Measurements from ENCODE around the gene DUSP5. TPM values are rescaled to one million over a fixed set of nuclear protein-coding genes. Genes with fewer than 3 reads are reported as not detected.
"Not testable (repeated sequence)": the region's sequence is repeated elsewhere in the genome, so short reads cannot be mapped to it uniquely, and the experiment has no call there.

DUSP5 gene
- total RNA-seq, 4 donors from 2014 or later = 10.4 to 112 (median 17.5) TPM

GRCh38 chr10:110461530-110461929 is 36.2 kb upstream of the DUSP5 start:
- Histone ChIP-seq H3K4me3 (no peak overlapping the region), H3K4me1 (no peaks in the 10 kb centered on the region), H3K36me3 (no peaks in the 10 kb centered on the region), H3K27me3 (no peaks in the 10 kb centered on the region), H3K27ac (no peak overlapping the region), H3K9me3 (no peaks in the 10 kb centered on the region)
- intact Hi-C loops (cut with DNase I; ENCODE audit: low total_unique reads) = no loop called here
- no peak for DNase-seq
- no peak for TF ChIP-seq POLR2A (IDR thresholded peaks at IDR 0.05)
- TF ChIP-seq CTCF (IDR thresholded peaks at IDR 0.05) = no peak

GRCh38 chr10:110462166-110463095 is 35.3 kb upstream of the DUSP5 start:
- TF ChIP-seq POLR2A (IDR thresholded peaks at IDR 0.05) (no peak), CTCF (IDR thresholded peaks at IDR 0.05) (no peak)
- no peaks in the 10 kb centered on the region for H3K4me1 ChIP-seq
- H3K4me3 ChIP-seq = no peak overlapping the region
- H3K27me3 ChIP-seq = no peaks in the 10 kb centered on the region
- H3K36me3 ChIP-seq = no peaks in the 10 kb centered on the region
- H3K9me3 ChIP-seq = no peaks in the 10 kb centered on the region
- DNase-seq = no peak
- no peak overlapping the region for H3K27ac ChIP-seq
- intact Hi-C loops (cut with DNase I; ENCODE audit: low total_unique reads) = no loop called here

- H3K9me3 ChIP-seq; intact Hi-C loops (cut with DNase I; ENCODE audit: low total_unique reads); H3K4me1 ChIP-seq; H3K36me3 ChIP-seq; H3K27ac ChIP-seq; DNase-seq; H3K4me3 ChIP-seq; H3K27me3 ChIP-seq: not testable (repeated sequence)
Observed at GRCh38 chr10:110468258-110468657, 29.4 kb upstream of the DUSP5 start.

GRCh38 chr10:110470541-110470940 is 27.2 kb upstream of the DUSP5 start:
- H3K4me3 ChIP-seq; intact Hi-C loops (cut with DNase I; ENCODE audit: low total_unique reads); H3K36me3 ChIP-seq; H3K27ac ChIP-seq; DNase-seq; H3K27me3 ChIP-seq; H3K9me3 ChIP-seq; H3K4me1 ChIP-seq: not testable (repeated sequence)

GRCh38 chr10:110471566-110472139 is 26.1 kb upstream of the DUSP5 start:
- intact Hi-C loops (cut with DNase I; ENCODE audit: low total_unique reads) = no loop called here
- no peak overlapping the region for H3K4me3 ChIP-seq
- H3K27me3 ChIP-seq = no peaks in the 10 kb centered on the region
- DNase-seq = no peak
- no peaks in the 10 kb centered on the region for H3K36me3 ChIP-seq
- no peaks in the 10 kb centered on the region for H3K4me1 ChIP-seq
- TF ChIP-seq POLR2A (IDR thresholded peaks at IDR 0.05) = no peak
- no peak for TF ChIP-seq CTCF (IDR thresholded peaks at IDR 0.05)
- H3K27ac ChIP-seq = no peak overlapping the region
- no peaks in the 10 kb centered on the region for H3K9me3 ChIP-seq

- Histone ChIP-seq H3K27me3 (no peaks in the 10 kb centered on the region), H3K36me3 (no peaks in the 10 kb centered on the region), H3K27ac (no peak overlapping the region), H3K4me1 (no peaks in the 10 kb centered on the region), H3K4me3 (no peak overlapping the region), H3K9me3 (no peaks in the 10 kb centered on the region)
- no peak for DNase-seq
- TF ChIP-seq POLR2A (IDR thresholded peaks at IDR 0.05) = no peak
- TF ChIP-seq CTCF (IDR thresholded peaks at IDR 0.05) = no peak
- intact Hi-C loops (cut with DNase I; ENCODE audit: low total_unique reads) = no loop called here
Observed at GRCh38 chr10:110474017-110474416, 23.7 kb upstream of the DUSP5 start.

All from uterus (tissue), 4 donors.